GM21619 (cell line): Measurements from ENCODE around the gene CTSW.
"Not testable (repeated sequence)": the region's sequence is repeated elsewhere in the genome, so short reads cannot be mapped to it uniquely, and the experiment has no call there.

Experiments used
- ATAC-seq: cut with Tn5 transposase; IDR thresholded peaks from one replicate; pipeline ENCODE4 v1.9.1; 2021; ENCODE audit not compliant: unreplicated experiment

Gene CTSW

GRCh38 chr11:65885808-65886536 is 6.3 kb downstream of the CTSW start:
- ATAC-seq, result no peak

- no peak for ATAC-seq
Measured at GRCh38 chr11:65886826-65887722, 7.4 kb downstream of the CTSW start.

GRCh38 chr11:65887723-65888162 is 8.1 kb downstream of the CTSW start:
- peak; percentile 1 for ATAC-seq

GRCh38 chr11:65888163-65888814 is 8.7 kb downstream of the CTSW start, which contains the start of gene FIBP:
Gene FIBP (minus strand): TSS chr11:65888471. CDS start chr11:65888418, 53 bp downstream.
- peak; percentile 43 for ATAC-seq

GRCh38 chr11:65890324-65891218 is 10.9 kb downstream of the CTSW start, which contains the start of gene CCDC85B:
Gene CCDC85B (plus strand): TSS chr11:65890673. CDS start chr11:65890784, 111 bp downstream.
- peak; percentile 45 for ATAC-seq

GRCh38 chr11:65891219-65892136 is 11.8 kb downstream of the CTSW start:
- no peak for ATAC-seq

GRCh38 chr11:65892137-65892540 is 12.5 kb downstream of the CTSW start:
- not testable (repeated sequence) for ATAC-seq

GRCh38 chr11:65892661-65893317 is 13.2 kb downstream of the CTSW start:
- ATAC-seq, result no peak

GRCh38 chr11:65894034-65894591 is 14.5 kb downstream of the CTSW start:
- no peak for ATAC-seq

- no peak for ATAC-seq
Measured at GRCh38 chr11:65895482-65895981, 15.9 kb downstream of the CTSW start.

GRCh38 chr11:65896034-65896999 is 16.7 kb downstream of the CTSW start:
- ATAC-seq, result no peak

- no peak for ATAC-seq
Measured at GRCh38 chr11:65897020-65897471, 17.4 kb downstream of the CTSW start.

- no peak for ATAC-seq
Measured at GRCh38 chr11:65898656-65899355, 19.2 kb downstream of the CTSW start.

- ATAC-seq, result no peak
Measured at GRCh38 chr11:65899356-65900124, 19.9 kb downstream of the CTSW start.

GRCh38 chr11:65900125-65900898 is 20.7 kb downstream of the CTSW start, which contains the start of gene FOSL1:
Gene FOSL1 (minus strand): TSS chr11:65900388. CDS start chr11:65900339, 49 bp downstream.
- ATAC-seq, result peak; percentile 75
